22Rv1 (cell line): ENCODE data around the gene PITPNM3.

Experiments
- H3K27ac ChIP-seq: fragments of 450-650 bp; 2 replicates; pipeline ENCODE4 v1.5.1; 2017
- CTCF ChIP-seq: fragments of 450-650 bp; IDR thresholded peaks from 2 replicates; pipeline ENCODE4 v1.5.1; 2017; ENCODE audit warnings: mild to moderate bottlenecking
- ZFX ChIP-seq: fragments of 450-650 bp; IDR thresholded peaks from 2 replicates; pipeline ENCODE4 v1.6.1; 2017; ENCODE audit warnings: antibody characterized with exemption, borderline replicate concordance

PITPNM3 gene

GRCh38 chr17:6523809-6524355, 32.5 kb downstream of the PITPNM3 start:
- no peak for TF ChIP-seq ZFX
- TF ChIP-seq CTCF, result no peak
- H3K27ac ChIP-seq, result no peak overlapping the region

GRCh38 chr17:6523330-6523729, 33.0 kb downstream of the PITPNM3 start:
- TF ChIP-seq CTCF (no peak), ZFX (no peak)
- no peak overlapping the region for H3K27ac ChIP-seq

GRCh38 chr17:6521586-6521985, 34.8 kb downstream of the PITPNM3 start:
- no peak for TF ChIP-seq ZFX
- no peak for TF ChIP-seq CTCF

GRCh38 chr17:6517062-6517461, 39.3 kb downstream of the PITPNM3 start:
- no peak overlapping the region for H3K27ac ChIP-seq
- TF ChIP-seq CTCF, result no peak
- no peak for TF ChIP-seq ZFX

More at GRCh38 chr17:6521586-6521985, 34.8 kb downstream of the PITPNM3 start:
- no peak overlapping the region for H3K27ac ChIP-seq

- H3K27ac ChIP-seq, result no peak overlapping the region
- no peak for TF ChIP-seq CTCF
Observed at GRCh38 chr17:6514371-6514770, 42.0 kb downstream of the PITPNM3 start.

- no peak for TF ChIP-seq ZFX
- TF ChIP-seq CTCF, result no peak
Observed at GRCh38 chr17:6512552-6512951, 43.8 kb downstream of the PITPNM3 start.

GRCh38 chr17:6510321-6510977, 45.9 kb downstream of the PITPNM3 start:
- TF ChIP-seq CTCF (no peak), ZFX (no peak)
- no peak overlapping the region for H3K27ac ChIP-seq

More at GRCh38 chr17:6512552-6512951, 43.8 kb downstream of the PITPNM3 start:
- no peak overlapping the region for H3K27ac ChIP-seq
